SU-DHL-6 (cell line): ENCODE results near the gene ARPC5.

Source experiments
- H2AFZ ChIP-seq: fragments of 200-600 bp; sonication (generic); 2 replicates; pipeline ENCODE4 v1.6.1; 2014; ENCODE audit warnings: low read depth, mild to moderate bottlenecking, moderate library complexity, mixed read lengths, antibody characterized with exemption, low read length; ENCODE audit not compliant: severe bottlenecking
- H3F3A ChIP-seq: fragments of 200-600 bp; shearing (Covaris generic); 2 replicates; pipeline ENCODE4 v1.6.0; 2016; ENCODE audit warnings: antibody characterized with exemption, mild to moderate bottlenecking; ENCODE audit not compliant: insufficient read depth
- H3K27ac ChIP-seq: fragments of 200-600 bp; sonication (generic); 2 replicates; pipeline ENCODE4 v1.5.1; 2016; ENCODE audit warnings: low read depth, mild to moderate bottlenecking, low read length, moderate library complexity, mixed read lengths
- H3K27me3 ChIP-seq: fragments of 200-600 bp; sonication (generic), shearing (Covaris generic); 2 replicates; pipeline ENCODE4 v1.6.0; 2014; ENCODE audit warnings: mild to moderate bottlenecking, low read length
- H3K36me3 ChIP-seq: fragments of 200-600 bp; sonication (generic); 2 replicates; pipeline ENCODE4 v1.6.1; 2014; ENCODE audit warnings: mild to moderate bottlenecking, low read length, mixed read lengths
- H3K4me2 ChIP-seq: fragments of 300-600, 200-600 bp; shearing (Covaris generic), sonication (generic); 2 replicates; pipeline ENCODE4 v1.6.0; 2014; ENCODE audit warnings: low read length, low read depth, mild to moderate bottlenecking; ENCODE audit not compliant: poor library complexity, severe bottlenecking
- H3K4me3 ChIP-seq: fragments of 200-600 bp; sonication (generic); 2 replicates; pipeline ENCODE4 v1.5.1; 2014; ENCODE audit warnings: antibody characterized with exemption, low read length, mild to moderate bottlenecking, mixed read lengths; ENCODE audit not compliant: insufficient read depth, poor library complexity, severe bottlenecking
- H3K79me2 ChIP-seq: fragments of 200-600 bp; sonication (generic); 2 replicates; pipeline ENCODE4 v1.6.1; 2014; ENCODE audit warnings: mild to moderate bottlenecking, low read length, moderate library complexity; ENCODE audit not compliant: insufficient read depth
- H3K9ac ChIP-seq: fragments of 200-600 bp; sonication (generic); 2 replicates; pipeline ENCODE4 v1.7.0; 2014; ENCODE audit warnings: mild to moderate bottlenecking, low read length
- H3K9me2 ChIP-seq: fragments of 200-600 bp; sonication (generic); replicated peaks from 2 replicates; pipeline ENCODE4 v1.6.1; 2014; ENCODE audit warnings: low read length; ENCODE audit not compliant: insufficient read depth
- H3K9me3 ChIP-seq: fragments of 200-600 bp; sonication (generic); 2 replicates; pipeline ENCODE4 v1.6.1; 2014; ENCODE audit warnings: low read length, mixed read lengths; ENCODE audit not compliant: insufficient read depth
- H4K20me1 ChIP-seq: fragments of 200-600 bp; sonication (generic); 2 replicates; pipeline ENCODE4 v1.6.1; 2014; ENCODE audit warnings: low read depth, mild to moderate bottlenecking, antibody characterized with exemption, low read length, moderate library complexity, mixed read lengths
- EZH2phosphoT487 ChIP-seq: fragments of 200-600 bp; sonication (generic), shearing (Covaris generic); conservative IDR thresholded peaks from 2 replicates; pipeline ENCODE4 v1.6.1; 2018; ENCODE audit warnings: mild to moderate bottlenecking, antibody characterized with exemption, low read length, moderate library complexity, mixed read lengths
- TF ChIP-seq, protein P1 (sequence below): fragments of 200-600 bp; sonication (generic); IDR thresholded peaks from one replicate; pipeline ENCODE4 v1.5.1; 2017; ENCODE audit warnings: antibody characterized with exemption, mild to moderate bottlenecking, low read length, moderate library complexity; ENCODE audit not compliant: insufficient read depth, poor library complexity, severe bottlenecking

ARPC5 gene

DNA sequence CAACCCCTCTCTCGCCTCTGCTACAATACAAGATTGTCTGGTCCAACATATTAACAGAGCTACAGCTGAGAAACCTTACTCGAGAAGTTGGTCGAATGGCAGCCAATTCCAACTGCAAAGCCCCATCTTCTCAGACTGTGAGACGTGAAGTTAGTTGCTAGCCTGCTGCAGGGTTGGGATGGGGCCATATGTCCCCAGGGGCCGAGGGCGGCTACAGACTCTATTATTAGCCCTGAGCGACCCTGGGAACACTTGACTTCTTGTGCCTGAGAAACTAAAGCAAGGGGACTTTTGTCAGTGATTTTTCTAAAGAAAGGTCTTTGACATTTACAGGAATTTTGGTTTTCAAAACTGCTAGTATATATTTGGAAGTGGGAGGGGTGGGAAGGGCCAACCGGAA, 59.0 kb downstream of the ARPC5 start:
- TF ChIP-seq, protein P1, sequence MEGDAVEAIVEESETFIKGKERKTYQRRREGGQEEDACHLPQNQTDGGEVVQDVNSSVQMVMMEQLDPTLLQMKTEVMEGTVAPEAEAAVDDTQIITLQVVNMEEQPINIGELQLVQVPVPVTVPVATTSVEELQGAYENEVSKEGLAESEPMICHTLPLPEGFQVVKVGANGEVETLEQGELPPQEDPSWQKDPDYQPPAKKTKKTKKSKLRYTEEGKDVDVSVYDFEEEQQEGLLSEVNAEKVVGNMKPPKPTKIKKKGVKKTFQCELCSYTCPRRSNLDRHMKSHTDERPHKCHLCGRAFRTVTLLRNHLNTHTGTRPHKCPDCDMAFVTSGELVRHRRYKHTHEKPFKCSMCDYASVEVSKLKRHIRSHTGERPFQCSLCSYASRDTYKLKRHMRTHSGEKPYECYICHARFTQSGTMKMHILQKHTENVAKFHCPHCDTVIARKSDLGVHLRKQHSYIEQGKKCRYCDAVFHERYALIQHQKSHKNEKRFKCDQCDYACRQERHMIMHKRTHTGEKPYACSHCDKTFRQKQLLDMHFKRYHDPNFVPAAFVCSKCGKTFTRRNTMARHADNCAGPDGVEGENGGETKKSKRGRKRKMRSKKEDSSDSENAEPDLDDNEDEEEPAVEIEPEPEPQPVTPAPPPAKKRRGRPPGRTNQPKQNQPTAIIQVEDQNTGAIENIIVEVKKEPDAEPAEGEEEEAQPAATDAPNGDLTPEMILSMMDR: no peak
- no peak for TF ChIP-seq EZH2phosphoT487
- no peaks in the 10 kb centered on the region for H3K9me2 ChIP-seq
- no peaks in the 10 kb centered on the region for H3K36me3 ChIP-seq
- no peak overlapping the region for H3K4me3 ChIP-seq
- H2AFZ ChIP-seq: no peak overlapping the region
- no peaks in the 10 kb centered on the region for H3K79me2 ChIP-seq
- H3K9me3 ChIP-seq: no peaks in the 10 kb centered on the region
- H4K20me1 ChIP-seq: no peaks in the 10 kb centered on the region
- no peak overlapping the region for H3K27ac ChIP-seq
- no peaks in the 10 kb centered on the region for H3F3A ChIP-seq
- H3K9ac ChIP-seq: no peak overlapping the region
- H3K4me2 ChIP-seq: no peak overlapping the region
- H3K27me3 ChIP-seq: no peaks in the 10 kb centered on the region

DNA sequence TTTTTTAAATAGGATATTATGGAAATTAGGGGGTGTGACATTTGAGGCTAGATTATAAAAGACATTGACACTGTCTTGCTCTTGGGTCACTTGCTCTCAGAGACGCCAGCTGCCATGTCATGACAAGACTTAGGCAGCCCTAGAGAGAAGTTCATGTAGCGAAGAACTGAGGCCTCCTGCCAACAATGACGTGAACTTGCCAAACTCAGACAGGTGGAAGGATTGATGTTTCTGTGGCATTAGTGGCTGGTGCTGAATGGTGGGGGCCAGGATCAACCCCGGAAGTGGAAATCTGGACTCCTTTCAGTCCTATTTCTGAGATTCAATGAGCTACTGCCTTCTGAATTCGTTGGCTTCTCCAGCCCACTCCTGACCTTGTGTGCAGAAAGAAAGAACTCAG, 60.0 kb downstream of the ARPC5 start:
- TF ChIP-seq, protein P1: no peak
- no peak for TF ChIP-seq EZH2phosphoT487
- H3K27ac ChIP-seq: no peak overlapping the region
- H3K9ac ChIP-seq: no peak overlapping the region
- no peaks in the 10 kb centered on the region for H3K9me3 ChIP-seq
- no peaks in the 10 kb centered on the region for H3K9me2 ChIP-seq
- no peaks in the 10 kb centered on the region for H3F3A ChIP-seq
- H3K27me3 ChIP-seq: no peaks in the 10 kb centered on the region
- H3K79me2 ChIP-seq: no peaks in the 10 kb centered on the region
- H2AFZ ChIP-seq: no peak overlapping the region
- H4K20me1 ChIP-seq: no peaks in the 10 kb centered on the region
- no peak overlapping the region for H3K4me2 ChIP-seq
- H3K36me3 ChIP-seq: no peaks in the 10 kb centered on the region
- H3K4me3 ChIP-seq: no peak overlapping the region

DNA sequence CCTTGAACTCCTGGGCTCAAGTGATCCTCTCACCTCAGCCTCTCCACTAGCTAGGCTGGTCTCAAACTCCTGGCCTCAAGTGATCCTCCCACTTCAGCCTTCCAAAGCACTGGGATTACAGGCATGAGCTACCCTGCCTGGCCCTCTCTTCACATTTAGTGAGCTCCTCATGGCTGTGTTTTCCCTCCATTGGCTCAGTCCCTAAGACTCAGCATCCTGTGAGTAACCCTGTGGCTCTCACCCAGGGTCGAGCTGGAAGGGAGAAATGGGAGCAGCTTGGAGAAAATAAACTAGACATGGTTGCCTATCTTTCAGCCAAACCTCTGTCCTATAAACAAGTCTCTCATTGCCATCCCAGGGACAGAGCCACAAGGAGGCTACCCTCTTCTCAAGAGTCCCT, 62.9 kb downstream of the ARPC5 start:
- H3K27me3 ChIP-seq: no peaks in the 10 kb centered on the region
- no peaks in the 10 kb centered on the region for H3F3A ChIP-seq
- TF ChIP-seq EZH2phosphoT487: no peak
- TF ChIP-seq, protein P1: no peak

DNA sequence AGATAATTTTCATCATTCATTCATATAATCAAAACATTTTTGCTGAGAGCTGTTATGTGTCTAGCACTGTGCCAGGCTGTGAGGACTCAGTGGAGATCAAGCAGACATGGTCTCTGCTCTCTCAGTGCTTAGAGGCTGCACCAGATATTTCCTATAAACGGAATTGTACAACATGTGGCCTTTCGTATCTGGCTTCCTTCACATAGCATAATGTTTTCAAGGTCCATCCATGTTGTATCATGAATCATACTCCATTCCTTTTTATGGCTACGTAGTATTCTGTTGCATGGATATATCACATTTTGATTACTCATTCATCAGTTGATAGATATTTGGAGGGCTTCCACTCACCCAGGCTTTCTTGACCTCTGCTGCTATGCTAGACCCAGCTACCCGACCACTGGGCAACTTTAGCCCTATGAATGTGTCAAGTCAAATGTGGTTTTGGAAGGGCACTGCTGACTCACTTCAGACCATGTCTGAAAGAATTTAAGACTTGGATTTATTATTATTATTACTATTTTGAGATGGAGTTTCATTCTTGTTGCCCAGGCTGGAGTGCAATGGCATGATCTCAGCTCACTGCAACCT, 63.8 kb downstream of the ARPC5 start:
- H3K27me3 ChIP-seq: no peaks in the 10 kb centered on the region
- TF ChIP-seq, protein P1: no peak
- TF ChIP-seq EZH2phosphoT487: no peak
- no peaks in the 10 kb centered on the region for H4K20me1 ChIP-seq
- H3K4me3 ChIP-seq: no peak overlapping the region
- H3K79me2 ChIP-seq: no peaks in the 10 kb centered on the region
- no peak overlapping the region for H2AFZ ChIP-seq
- no peak overlapping the region for H3K4me2 ChIP-seq
- H3F3A ChIP-seq: no peaks in the 10 kb centered on the region
- H3K9ac ChIP-seq: no peak overlapping the region
- no peaks in the 10 kb centered on the region for H3K36me3 ChIP-seq
- no peaks in the 10 kb centered on the region for H3K9me3 ChIP-seq
- no peak overlapping the region for H3K27ac ChIP-seq
- H3K9me2 ChIP-seq: no peaks in the 10 kb centered on the region

More for the DNA sequence above, 62.9 kb downstream of the ARPC5 start:
- no peaks in the 10 kb centered on the region for H3K36me3 ChIP-seq
- no peak overlapping the region for H3K4me3 ChIP-seq
- no peak overlapping the region for H2AFZ ChIP-seq
- H3K4me2 ChIP-seq: no peak overlapping the region
- H3K79me2 ChIP-seq: no peaks in the 10 kb centered on the region
- H3K27ac ChIP-seq: no peak overlapping the region
- H4K20me1 ChIP-seq: no peaks in the 10 kb centered on the region
- no peaks in the 10 kb centered on the region for H3K9me3 ChIP-seq
- H3K9me2 ChIP-seq: no peaks in the 10 kb centered on the region
- H3K9ac ChIP-seq: no peak overlapping the region
